Retina (tissue), 1 donor: ENCODE results near the gene ETNK2.
A peak's percentile ranks its signal among the peaks of the same experiment; 100 is the strongest.

Experiments
- DNase-seq: peaks from one replicate; pipeline ENCODE4 v3.0.0-alpha.2; 2016

ETNK2 gene

GRCh38 chr1:204151552-204152309 is at the start of gene ETNK2:
Gene ETNK2, minus strand, starts transcription at chr1:204152044. Its CDS starts 192 bp downstream, at chr1:204151852.
- peak; percentile 86 for DNase-seq

DNA sequence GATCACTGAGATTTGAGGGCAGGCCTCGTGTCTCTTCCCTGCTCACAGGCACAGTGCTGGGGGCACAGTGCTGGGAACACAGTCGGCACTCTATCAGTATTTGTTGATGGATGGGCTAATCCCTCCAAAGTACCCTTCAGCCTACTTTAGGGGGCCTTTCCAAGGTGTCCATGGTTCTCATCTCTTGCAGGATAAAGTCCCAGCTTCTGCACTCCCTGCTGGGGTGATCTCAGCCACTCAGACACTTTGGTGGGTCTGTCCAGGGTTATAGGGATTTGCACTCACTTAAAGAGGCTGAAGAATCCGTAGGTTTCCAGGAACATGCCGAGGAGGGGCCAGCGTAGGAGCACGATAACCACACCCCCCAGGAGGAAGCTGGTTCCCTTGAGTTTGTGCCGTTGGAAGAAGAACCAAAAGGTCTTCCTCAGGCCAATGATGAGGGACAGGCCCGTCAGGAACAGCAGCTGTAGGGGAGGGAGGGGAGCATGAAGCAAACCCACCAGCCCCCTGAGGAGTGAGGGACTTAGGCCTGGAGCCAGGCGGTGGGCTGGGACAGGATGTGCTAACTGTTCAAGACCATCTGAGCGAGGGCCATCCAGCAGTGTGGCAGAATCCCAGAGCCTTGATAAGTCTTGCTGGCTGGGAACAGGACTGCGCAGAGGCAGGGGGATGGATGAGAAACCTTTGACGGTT is 49.6 kb upstream of the ETNK2 start:
- no peak for DNase-seq

DNA sequence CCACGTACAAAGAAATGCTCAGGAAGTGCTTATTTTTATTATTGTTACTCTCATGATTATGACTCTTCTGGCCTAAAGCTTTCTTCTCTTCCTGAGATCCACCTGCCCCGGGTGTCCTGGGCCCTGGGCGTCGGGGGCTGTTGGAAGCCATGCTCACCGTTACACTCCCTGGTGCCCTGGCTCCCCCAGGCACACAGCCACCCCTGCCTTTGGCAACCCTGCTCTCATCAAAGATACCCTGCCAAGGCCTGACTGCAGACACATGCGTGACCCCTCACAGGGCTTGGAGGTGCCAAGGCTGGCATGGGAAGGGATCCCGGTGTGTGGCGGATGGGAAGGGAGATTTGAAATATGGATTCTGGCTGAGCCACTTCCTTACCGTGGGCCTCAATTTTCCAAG is 47.7 kb upstream of the ETNK2 start:
- DNase-seq, result no peak

- no peak for DNase-seq
These were observed 46.8 kb upstream of the ETNK2 start for GRCh38 chr1:204198348-204199340.

- no peak for DNase-seq
These were observed 45.2 kb upstream of the ETNK2 start for GRCh38 chr1:204197068-204197467.

DNA sequence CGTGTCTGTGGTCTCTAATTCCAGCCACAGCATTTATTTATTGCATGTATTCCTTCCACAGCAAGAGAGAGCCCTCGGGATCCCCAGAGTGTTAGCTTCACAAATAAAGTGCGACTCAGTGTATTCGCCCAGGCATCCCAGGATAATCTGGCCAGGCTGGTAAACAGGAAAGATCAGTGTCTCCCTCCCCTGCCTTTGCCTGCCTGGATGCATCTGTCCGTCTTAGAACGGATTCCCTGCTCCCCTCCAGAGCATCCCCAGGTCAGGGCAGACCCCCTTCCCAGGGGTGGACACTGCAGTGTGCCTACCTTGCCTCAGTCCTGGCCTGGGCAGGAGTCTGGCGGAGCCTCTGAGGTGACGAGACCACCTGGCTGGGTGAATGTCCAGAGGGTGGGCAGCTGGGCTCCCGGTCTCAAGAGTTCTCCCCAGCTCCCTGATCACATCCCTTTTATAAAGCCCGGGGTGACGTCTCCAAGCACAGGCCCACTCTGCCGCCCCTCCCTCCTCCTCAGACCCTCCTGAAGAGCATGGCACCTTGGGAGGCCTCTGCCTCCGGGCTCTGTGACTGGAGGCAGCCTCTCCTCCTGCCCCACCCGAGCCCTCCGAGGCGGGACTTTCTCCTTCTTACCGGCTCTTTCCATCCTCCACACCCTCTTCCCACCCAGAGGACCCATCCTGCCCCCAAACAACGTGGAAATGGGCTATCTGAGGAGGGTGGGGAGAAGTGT is 44.4 kb upstream of the ETNK2 start, which contains the start of gene KISS1:
Gene KISS1 (minus strand): TSS at position 424 of the 728 bp plus-strand sequence. CDS start 3,615 bp downstream, outside the sequence.
- peak; percentile 58 for DNase-seq

DNA sequence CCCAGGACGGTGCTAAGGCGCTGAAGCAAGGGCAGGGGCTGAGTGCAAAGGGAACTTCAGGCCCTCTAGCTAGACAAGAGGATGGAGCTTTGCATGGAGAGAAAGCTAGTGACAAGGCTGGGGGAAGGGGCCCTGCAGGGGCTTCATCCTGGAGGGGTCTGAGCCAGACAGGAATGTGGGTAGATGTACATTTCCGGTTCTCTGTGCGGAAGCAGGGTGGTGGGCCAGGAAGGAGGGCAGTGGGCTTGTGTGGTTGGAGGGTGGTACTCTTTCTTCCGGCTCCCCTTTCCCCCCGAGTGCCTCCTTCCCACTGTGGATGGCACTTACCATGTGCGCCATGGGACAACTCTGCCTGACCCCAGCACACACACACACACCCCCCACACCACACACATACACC is 42.9 kb upstream of the ETNK2 start:
- no peak for DNase-seq

DNA sequence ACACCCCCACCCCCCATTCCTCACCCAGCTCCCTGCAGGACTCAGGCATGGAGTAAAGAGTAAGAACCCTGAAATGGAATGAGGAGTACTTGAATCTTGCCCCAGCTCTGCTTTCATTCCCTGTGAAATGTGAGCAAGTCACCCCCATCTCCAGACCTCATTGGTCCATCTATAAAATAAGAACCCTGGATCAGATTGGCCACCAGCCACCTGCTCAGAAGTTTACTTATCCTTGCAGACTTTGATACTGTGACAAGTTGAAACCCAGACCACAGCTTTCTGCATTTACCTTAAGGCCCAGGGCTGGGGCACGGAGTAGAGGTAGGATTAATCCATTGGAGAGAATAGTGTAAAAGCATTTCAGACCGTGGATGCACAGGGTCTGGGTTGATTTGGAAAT is 42.2 kb upstream of the ETNK2 start:
- DNase-seq, result no peak

GRCh38 chr1:204192589-204193352 is 40.9 kb upstream of the ETNK2 start:
- no peak for DNase-seq

- DNase-seq, result no peak
These were observed 40.2 kb upstream of the ETNK2 start for GRCh38 chr1:204192046-204192445.

GRCh38 chr1:204191456-204191855 is 39.6 kb upstream of the ETNK2 start:
- peak; percentile 61 for DNase-seq

- peak; percentile 57 for DNase-seq
These were observed 38.7 kb upstream of the ETNK2 start for GRCh38 chr1:204190212-204191211.

- peak; percentile 48 for DNase-seq
These were observed 37.3 kb upstream of the ETNK2 start for GRCh38 chr1:204188959-204189639.

GRCh38 chr1:204186597-204186996 is 34.8 kb upstream of the ETNK2 start:
- DNase-seq, result no peak

DNA sequence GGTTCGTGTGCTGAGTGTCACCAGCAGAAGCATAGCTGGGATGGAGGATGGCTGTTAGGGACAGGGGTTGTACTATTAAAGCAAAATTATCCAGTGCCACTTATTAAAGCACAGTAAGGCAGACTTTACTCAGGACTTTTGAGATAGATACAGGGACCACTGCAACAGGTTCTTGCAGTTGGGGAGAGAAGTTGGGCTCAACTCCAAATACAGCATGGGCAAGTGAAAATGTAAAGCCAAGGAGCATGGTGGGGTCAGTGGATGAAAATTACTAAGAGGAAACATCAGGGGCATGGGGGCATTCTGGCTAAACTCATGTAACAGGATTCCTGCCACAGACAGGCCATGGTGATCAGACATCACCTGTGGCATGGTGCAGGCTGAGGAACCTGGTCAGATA is 29.3 kb upstream of the ETNK2 start:
- no peak for DNase-seq

- DNase-seq, result no peak
These were observed 28.3 kb upstream of the ETNK2 start for GRCh38 chr1:204180133-204180532.

DNA sequence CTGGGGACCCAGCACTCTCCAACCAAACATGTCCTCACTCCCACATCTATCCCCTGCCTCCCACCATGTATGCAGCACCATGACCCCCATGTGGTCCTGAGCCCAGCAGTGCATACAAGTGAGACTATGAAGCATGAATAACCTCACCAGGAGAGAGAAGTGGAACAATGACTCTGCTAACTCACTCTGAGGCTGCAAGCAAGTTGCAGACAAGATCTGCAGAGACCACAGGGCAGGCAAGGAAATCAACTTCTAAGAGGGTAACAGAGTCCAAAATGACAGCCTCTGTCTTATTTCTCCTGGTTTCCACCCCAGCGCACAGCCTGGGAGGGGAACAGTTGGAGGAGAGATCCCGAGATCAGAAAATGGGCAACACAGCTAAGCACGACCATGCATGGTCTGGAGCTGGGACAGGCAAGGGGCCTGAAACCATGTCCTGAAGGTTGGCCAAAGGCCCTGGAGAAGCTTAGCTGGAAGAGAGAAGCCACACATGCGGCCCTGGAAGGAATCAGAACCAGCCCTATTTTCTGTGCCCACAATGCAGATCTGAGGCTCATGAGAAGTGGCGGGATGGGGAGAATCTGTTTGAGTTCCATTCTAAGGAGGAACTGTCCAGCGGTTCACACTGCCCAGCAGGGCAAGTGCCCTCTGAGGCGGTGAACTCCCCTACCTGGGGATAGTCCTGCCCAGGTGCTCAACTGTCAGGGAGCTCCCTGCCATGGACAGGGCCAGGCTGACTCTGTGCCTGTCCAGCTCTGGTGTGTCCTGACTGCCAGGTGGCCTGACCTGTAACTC is 26.8 kb upstream of the ETNK2 start:
- DNase-seq, result no peak

DNA sequence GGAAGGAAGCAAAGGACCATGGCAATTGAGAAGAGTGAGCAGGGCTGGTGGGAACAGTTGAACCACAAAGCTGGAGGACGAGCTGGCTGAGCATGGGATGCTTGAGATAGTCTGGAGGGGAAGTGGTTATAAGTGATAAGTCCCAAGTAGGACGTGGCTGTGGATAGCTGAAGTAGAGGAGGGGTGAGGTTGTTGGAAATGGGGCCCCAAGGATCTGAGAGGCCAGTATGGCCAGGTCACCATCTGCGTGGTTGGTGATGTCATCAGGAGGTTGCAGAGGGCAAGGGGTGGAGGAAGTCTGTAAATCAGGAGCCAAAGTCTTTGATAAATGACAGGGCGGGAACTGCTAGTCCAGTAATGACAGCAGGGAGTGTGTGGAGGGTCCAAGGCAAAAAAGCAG is 25.3 kb upstream of the ETNK2 start:
- no peak for DNase-seq

DNA sequence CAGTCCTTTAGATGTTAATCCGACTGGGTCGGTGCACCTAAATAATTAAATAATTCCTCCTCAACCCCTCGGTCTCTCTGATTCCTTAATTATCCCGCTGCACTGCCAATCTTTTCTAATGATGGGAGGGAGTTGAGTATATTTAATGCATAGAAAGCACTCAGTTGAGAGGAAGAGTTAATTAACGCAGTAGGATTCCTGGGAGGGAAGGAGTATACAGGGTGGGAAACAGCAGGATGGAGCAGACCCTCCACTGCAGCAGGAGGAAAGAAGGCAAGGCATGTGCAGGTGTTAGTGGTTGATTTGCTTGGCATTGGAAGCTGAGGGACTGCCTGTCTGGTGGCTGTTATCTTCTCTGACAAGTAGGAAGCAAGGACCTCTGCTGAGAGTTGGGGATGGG is 24.2 kb upstream of the ETNK2 start:
- DNase-seq, result peak; percentile 28
